KMS-11 (cell line): Measurements from ENCODE around the gene FRMPD4.

Source experiments
- H2AFZ ChIP-seq: fragments of 200-600 bp; sonication (generic); 2 replicates; pipeline ENCODE4 v1.6.1; 2016; ENCODE audit warnings: antibody characterized with exemption, mixed run types, low read depth
- H3K27ac ChIP-seq: fragments of 200-600 bp; sonication (generic); 2 replicates; pipeline ENCODE4 v1.6.1; 2016; ENCODE audit warnings: mild to moderate bottlenecking, mixed run types
- H3K27me3 ChIP-seq: fragments of 200-600 bp; sonication (generic); 2 replicates; pipeline ENCODE4 v1.6.1; 2017; ENCODE audit warnings: mild to moderate bottlenecking, low read depth, mixed run types, moderate library complexity; ENCODE audit not compliant: insufficient read depth
- H3K36me3 ChIP-seq: fragments of 200-600 bp; sonication (generic); 2 replicates; pipeline ENCODE4 v1.6.1; 2017; ENCODE audit warnings: mild to moderate bottlenecking, mixed run types; ENCODE audit not compliant: insufficient read depth
- H3K4me1 ChIP-seq: fragments of 200-600 bp; sonication (generic); 2 replicates; pipeline ENCODE4 v1.6.1; 2016; ENCODE audit warnings: mild to moderate bottlenecking, low read depth, mixed run types; ENCODE audit not compliant: poor library complexity, severe bottlenecking
- H3K4me2 ChIP-seq: fragments of 200-600 bp; sonication (generic); 2 replicates; pipeline ENCODE4 v1.7.0; 2016; ENCODE audit warnings: mild to moderate bottlenecking, mixed run types
- H3K4me3 ChIP-seq: fragments of 200-600 bp; sonication (generic); IDR thresholded peaks from 2 replicates; pipeline ENCODE4 v1.6.1; 2017; ENCODE audit warnings: low read depth, low read length, mixed read lengths; ENCODE audit not compliant: insufficient read depth
- H3K79me2 ChIP-seq: fragments of 200-600 bp; sonication (generic); 2 replicates; pipeline ENCODE4 v1.6.1; 2016; ENCODE audit warnings: low read depth, mixed run types; ENCODE audit not compliant: insufficient read depth
- H3K9ac ChIP-seq: fragments of 200-600 bp; sonication (generic); 2 replicates; pipeline ENCODE4 v1.6.1; 2016; ENCODE audit warnings: mild to moderate bottlenecking, mixed run types
- H4K20me1 ChIP-seq: fragments of 200-600 bp; sonication (generic); 2 replicates; pipeline ENCODE4 v1.6.1; 2016; ENCODE audit warnings: mild to moderate bottlenecking, mixed run types; ENCODE audit not compliant: insufficient read depth
- TF ChIP-seq, protein P1 (sequence below): fragments of 200-600 bp; sonication (generic); conservative IDR thresholded peaks from 2 replicates; pipeline ENCODE4 v1.6.1; 2017; ENCODE audit warnings: low read depth, mild to moderate bottlenecking, antibody characterized with exemption, low read length, moderate library complexity, mixed read lengths

FRMPD4 gene

DNA sequence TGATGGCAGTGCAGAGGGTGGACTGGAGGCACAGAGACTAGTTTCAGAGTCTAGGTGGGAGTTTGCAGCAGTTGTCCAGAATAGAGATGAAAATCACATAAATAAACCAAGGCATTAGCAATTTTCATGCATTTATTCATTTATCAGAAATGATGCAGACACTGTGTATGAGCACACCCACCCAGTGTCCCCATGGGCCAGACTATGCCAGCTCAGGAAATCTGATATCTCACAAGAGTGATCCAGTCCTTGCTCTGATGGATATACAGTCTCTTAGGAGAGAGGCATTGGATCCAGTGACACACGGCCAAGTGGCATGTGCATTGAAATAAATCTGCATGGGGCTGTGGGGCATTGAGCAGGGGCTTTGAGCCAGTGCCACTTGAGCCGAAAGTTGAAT is 228.2 kb downstream of the FRMPD4 start:
- H3K27ac ChIP-seq: no peak overlapping the region
- no peaks in the 10 kb centered on the region for H3K36me3 ChIP-seq

DNA sequence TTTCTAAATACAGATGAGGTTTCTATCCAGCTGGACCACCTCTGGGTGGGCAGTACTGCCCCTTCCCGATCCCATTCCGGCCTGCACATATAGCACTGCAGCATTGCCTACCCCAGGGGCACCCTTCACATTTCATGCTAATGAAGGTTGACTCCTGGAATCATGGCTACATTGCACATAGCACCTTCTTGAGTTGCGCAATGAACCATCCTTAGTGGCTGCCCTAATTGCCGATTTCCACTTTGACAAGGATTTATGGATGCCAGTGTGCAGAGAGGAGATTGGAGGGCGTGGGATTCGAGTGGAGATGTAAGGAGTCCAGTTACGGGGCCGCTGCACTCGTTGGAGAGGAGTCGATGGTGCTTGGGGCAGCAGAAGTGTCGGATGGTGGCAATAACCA is 229.0 kb downstream of the FRMPD4 start:
- Histone ChIP-seq H3K27me3 (no peaks in the 10 kb centered on the region), H3K27ac (no peak overlapping the region), H3K4me3 (no peak overlapping the region)

More for the DNA sequence above, 228.2 kb downstream of the FRMPD4 start:
- Histone ChIP-seq H3K27me3 (no peaks in the 10 kb centered on the region), H2AFZ (no peak overlapping the region), H3K9ac (no peak overlapping the region), H4K20me1 (no peaks in the 10 kb centered on the region), H3K4me1 (no peaks in the 10 kb centered on the region), H3K4me2 (no peak overlapping the region), H3K4me3 (no peak overlapping the region), H3K79me2 (no peaks in the 10 kb centered on the region)
- TF ChIP-seq, protein P1, sequence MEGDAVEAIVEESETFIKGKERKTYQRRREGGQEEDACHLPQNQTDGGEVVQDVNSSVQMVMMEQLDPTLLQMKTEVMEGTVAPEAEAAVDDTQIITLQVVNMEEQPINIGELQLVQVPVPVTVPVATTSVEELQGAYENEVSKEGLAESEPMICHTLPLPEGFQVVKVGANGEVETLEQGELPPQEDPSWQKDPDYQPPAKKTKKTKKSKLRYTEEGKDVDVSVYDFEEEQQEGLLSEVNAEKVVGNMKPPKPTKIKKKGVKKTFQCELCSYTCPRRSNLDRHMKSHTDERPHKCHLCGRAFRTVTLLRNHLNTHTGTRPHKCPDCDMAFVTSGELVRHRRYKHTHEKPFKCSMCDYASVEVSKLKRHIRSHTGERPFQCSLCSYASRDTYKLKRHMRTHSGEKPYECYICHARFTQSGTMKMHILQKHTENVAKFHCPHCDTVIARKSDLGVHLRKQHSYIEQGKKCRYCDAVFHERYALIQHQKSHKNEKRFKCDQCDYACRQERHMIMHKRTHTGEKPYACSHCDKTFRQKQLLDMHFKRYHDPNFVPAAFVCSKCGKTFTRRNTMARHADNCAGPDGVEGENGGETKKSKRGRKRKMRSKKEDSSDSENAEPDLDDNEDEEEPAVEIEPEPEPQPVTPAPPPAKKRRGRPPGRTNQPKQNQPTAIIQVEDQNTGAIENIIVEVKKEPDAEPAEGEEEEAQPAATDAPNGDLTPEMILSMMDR: no peak

DNA sequence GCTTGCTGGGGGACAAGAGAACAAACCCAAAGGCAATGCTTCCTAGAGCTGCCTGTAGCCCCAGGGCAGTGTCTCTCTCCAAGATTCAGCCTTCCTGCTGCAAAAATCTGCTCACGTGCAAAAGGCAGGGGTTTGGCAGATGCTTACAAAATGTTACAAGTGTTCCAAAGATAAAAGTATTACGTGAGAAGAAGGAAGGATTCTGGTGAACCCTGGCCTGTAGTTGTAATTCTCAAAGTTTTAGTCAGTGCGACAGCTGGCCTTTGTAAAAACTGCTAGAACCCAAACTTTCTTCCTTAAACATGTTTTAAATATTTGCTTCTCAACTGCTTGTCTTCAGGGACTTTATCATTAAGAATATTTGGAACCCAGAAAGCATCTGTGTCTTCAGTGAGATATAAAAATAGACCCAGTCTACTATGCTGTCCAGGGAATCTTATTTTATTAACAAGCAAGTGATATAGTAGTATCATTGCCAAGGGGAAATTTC is 232.3 kb downstream of the FRMPD4 start:
- Histone ChIP-seq H3K4me2 (no peak overlapping the region), H3K9ac (no peak overlapping the region), H2AFZ (no peak overlapping the region), H4K20me1 (no peaks in the 10 kb centered on the region), H3K4me1 (no peaks in the 10 kb centered on the region), H3K79me2 (no peaks in the 10 kb centered on the region), H3K27ac (no peak overlapping the region), H3K4me3 (no peak overlapping the region), H3K27me3 (no peaks in the 10 kb centered on the region), H3K36me3 (no peaks in the 10 kb centered on the region)
- TF ChIP-seq, protein P1: no peak

More for the DNA sequence above, 229.0 kb downstream of the FRMPD4 start:
- H3K79me2 ChIP-seq: no peaks in the 10 kb centered on the region
- no peaks in the 10 kb centered on the region for H3K36me3 ChIP-seq
- H4K20me1 ChIP-seq: no peaks in the 10 kb centered on the region
- H3K4me1 ChIP-seq: no peaks in the 10 kb centered on the region
- H2AFZ ChIP-seq: no peak overlapping the region
- no peak overlapping the region for H3K4me2 ChIP-seq
- H3K9ac ChIP-seq: no peak overlapping the region
- TF ChIP-seq, protein P1: no peak

DNA sequence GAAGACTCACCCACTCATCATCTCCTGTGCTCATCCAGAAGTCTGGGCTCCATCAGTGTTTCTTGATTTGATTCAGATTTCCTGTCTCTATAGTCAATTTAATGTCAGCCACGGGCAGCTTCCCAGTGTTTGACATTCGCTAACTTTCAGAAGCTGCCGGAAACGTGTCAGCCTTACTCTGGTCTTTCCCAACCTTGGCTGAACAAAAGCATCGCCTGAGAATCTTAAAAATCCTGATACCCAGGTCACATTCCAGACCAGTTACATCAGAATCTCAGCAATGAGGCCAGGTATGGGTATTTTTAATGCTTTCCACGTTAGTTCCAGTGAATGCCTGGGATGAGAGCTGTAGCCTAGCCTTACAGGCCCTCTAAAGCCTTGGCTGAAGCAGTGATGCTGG is 233.8 kb downstream of the FRMPD4 start:
- Histone ChIP-seq H2AFZ (no peak overlapping the region), H3K4me2 (no peak overlapping the region), H4K20me1 (no peaks in the 10 kb centered on the region), H3K4me1 (no peaks in the 10 kb centered on the region), H3K27me3 (no peaks in the 10 kb centered on the region), H3K79me2 (no peaks in the 10 kb centered on the region), H3K9ac (no peak overlapping the region), H3K27ac (no peak overlapping the region), H3K4me3 (no peak overlapping the region), H3K36me3 (no peaks in the 10 kb centered on the region)
- TF ChIP-seq, protein P1: no peak
